ENCODE data around the gene SAMD7. TPM values are rescaled to one million over a fixed set of nuclear protein-coding genes. Genes with fewer than 3 reads are reported as not detected.
A peak's percentile ranks its signal among the peaks of the same experiment; 100 is the strongest.

SAMD7 gene
- polyA plus RNA-seq, 4 donors = not detected

DNA sequence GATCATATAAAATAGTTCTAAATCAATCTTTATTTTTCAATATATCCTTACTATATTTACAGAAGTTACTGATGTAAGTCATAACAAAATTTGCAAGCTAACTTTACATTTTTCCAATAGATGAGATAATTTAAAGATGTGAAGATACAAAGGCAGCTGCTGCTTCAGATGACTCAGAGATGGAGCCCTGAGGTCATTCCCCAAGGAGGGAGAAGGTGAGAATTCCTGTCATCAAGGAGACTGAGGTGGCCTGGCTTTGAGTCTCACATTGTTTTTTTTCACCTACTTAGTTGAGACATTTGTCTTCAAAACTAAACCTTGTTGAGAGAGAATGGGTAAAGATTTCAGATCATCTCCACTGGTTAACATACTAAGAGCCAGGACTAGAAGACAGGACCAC is 3.9 kb upstream of the SAMD7 start:
- DNase-seq (ENCODE audit: low read depth in 4 of 4, low spot score in 2 of 4) = no peak

DNA sequence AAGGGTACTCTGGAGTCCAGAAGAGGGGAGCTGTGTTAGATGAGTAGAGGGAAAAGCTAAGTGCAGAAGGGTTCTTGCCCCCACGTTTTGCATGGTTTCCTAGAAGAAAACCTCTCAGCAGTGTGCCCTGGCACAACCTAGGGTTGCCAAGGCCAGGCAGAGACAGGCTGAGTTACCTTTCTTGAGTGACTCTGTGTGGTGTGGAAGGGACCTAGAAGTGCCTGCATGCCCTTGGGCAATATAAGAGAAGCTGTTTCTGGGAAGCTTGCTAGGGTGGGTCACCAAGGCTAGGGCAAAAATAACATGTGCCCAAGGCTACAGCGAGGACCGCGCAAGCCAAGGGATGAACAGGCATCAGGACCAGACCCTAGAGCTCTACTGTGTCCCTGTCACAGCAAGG is 3.4 kb upstream of the SAMD7 start:
- DNase-seq (ENCODE audit: low read depth in 4 of 4, low spot score in 2 of 4) = no peak

DNA sequence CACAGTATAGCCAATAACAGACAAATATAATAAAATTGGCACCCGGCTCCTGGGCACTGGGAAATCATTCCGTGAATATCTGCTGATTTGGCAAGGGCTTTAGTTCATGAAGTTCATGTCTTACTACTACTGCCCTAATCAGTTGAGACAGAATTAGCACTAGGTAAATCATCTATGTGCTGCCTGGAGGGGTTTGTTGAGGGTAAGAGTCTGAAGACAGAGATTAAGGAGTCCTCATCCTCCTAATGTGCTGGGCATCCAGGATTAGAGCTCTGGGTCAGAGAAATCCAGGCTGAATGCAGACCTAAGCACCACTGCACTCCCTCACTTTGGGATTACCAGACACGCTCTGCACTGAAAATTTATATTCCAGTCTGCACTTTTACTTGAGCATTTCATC is 2.0 kb downstream of the SAMD7 start:
- DNase-seq (ENCODE audit: low read depth in 4 of 4, low spot score in 2 of 4) = no peak

DNA sequence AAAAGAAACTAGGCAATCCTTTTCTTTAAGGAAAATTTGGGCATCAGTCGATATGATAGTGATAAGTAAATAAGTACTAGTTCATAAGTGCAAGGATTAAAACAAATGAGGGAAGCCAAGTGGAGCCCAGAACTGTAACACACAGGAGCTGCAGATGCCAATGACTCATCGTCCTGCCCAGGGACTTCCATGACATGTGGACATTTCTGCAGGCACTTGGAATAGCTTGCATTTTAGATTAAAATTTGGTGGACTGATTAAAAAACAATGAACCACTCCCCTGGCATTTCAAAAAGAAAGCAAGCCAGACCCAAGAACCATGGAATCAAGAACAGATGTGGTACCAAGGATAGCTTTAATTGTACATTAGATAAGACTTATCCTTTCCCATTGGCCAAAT is 2.9 kb downstream of the SAMD7 start:
- no peak for DNase-seq (ENCODE audit: low read depth in 4 of 4, low spot score in 2 of 4)

DNA sequence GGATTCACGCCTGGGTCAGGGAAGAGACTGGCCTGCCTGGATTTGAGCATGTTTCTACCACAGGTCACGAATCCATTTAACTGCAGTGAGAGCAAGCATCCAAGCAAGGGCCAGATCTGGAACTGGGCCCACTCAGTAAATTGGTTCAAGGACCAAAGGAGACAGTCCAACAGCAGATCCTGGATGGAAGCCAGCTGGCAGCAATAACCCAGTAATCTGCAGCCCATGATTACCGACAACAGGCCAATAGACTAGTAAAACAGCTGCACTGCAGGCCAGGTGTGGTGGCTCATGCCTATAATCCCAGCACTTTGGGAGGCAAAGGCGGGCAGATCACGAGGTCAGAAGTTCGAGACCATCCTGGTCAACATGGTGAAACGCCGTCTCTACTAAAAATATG is 11.8 kb downstream of the SAMD7 start:
- peak in 1 of 4 donors; percentile 7 for DNase-seq (ENCODE audit: low read depth in 4 of 4, low spot score in 2 of 4)

DNA sequence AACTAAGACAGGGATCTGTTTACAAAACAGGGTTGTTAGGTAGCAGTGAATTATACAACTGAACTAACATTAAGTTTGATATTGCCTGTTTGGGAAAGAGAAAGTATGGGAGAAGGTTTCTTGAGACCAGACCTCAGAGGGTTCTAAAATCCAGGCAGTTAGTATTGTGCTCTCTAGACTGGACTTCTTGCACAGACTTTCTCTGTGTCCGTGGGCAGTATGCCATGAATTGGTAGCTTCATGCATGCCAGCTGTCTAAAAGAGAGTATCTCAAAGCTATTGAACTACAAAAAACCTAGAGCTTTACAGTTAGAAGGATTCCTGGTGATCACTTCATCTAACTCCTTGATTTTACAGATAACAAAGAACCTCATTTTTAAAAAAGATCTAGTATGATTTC is 12.5 kb downstream of the SAMD7 start:
- no peak for DNase-seq (ENCODE audit: low read depth in 4 of 4, low spot score in 2 of 4)

DNA sequence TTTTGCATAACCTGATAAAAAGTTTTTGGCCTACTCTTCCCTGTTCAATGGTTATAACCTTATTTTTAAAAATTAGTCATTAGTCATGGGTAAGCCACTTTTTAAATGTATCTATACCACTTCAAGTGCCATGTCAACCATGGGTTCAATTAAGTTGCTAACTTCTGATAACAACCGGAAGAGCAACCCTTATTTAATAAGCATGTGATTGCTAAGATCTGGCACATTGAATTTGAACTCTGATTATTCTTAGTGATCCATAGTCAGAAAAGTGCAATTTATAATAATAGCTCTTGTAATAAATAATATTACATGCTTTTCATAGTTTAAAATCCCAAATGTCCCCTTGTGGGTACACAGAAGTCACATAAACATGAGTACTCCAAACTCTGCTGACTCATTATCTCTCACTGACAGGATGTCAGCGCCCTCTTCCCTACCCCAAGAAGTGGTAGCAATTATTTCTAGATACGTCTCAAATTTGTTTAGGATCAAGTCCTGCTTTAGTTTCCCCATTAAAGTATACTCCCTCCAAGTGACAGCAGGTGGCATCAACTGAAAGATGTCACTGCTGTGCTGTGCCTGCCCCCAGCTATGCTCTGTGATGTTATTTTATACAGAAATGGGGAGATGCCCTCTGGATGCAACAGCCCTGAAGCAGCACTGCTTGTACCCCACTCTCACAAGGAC is 18.6 kb downstream of the SAMD7 start:
- no peak for DNase-seq (ENCODE audit: low read depth in 4 of 4, low spot score in 2 of 4)

DNA sequence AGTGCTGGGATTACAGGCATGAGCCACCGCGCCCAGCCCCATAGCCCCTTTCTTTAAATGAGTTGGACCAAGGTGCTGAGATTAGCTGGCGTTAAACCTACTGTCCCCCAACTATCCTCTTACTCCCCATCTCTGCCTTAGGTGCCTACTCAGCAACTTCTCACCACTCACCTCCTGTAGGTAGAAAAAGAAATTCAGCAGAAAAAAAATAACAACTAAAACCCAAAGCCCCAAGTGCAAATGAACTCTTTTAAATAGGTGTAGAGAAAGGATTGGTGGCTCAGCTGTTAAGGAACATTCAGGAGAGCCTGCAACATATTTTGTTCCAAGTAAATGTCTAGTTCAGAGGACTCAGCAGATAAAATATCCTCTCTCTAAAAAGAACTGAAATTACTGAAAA is 19.5 kb downstream of the SAMD7 start:
- no peak for DNase-seq (ENCODE audit: low read depth in 4 of 4, low spot score in 2 of 4)

DNA sequence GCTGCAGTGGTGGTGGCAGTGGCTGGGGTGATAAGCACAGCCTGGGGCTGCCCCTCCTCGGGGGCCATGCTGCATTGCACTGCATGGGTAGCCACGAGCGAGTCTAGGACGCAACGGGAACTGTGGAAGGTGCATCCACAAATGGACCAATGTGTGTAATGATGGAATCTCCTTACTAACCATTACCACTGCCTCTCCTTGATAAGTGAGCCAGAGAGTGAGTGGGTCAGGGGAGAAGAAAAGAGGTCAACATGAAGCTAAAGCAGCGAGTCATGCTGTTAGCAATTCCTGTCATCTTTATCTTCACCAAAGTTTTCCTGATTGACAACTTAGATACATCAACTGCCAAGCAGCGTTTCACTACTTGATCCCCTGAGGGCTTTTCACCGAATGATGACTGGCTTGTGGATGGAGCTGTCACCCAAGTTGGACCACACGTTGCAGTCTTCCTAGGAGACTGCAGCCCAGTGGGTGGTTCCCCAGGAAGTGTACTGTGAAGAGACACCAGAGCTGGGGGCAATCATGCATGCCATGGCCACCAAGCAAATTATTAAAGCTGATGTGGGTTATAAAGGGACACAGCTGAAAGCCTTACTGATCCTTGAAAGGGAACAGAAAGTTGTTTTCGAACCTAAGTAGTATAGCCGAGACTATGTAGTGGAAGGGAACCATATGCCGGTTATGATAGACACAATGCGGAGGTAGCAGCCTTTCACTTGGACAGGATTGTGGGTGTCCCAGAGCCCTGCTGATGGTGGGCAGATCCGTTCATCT is 20.6 kb downstream of the SAMD7 start:
- no peak for DNase-seq (ENCODE audit: low read depth in 4 of 4, low spot score in 2 of 4)

DNA sequence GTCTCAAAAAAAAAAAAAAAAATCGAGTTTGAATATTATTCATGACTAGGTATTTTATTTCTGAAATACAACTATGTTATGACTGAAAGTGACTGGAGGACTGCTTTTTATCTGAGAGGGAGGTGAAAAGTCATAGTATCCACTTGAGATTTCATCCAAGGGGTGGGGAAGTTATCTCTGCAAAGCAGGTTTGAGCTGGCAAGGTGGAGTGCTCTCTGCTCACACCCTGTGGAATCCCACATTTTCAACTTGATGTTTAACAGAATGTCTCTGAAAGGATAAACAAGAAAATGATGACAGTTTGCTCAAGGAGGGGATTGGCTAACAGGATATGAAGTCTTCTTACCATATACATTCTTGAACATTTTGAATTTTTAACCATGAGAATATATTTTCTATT is 27.9 kb downstream of the SAMD7 start:
- DNase-seq (ENCODE audit: low read depth in 4 of 4, low spot score in 2 of 4) = no peak

DNA sequence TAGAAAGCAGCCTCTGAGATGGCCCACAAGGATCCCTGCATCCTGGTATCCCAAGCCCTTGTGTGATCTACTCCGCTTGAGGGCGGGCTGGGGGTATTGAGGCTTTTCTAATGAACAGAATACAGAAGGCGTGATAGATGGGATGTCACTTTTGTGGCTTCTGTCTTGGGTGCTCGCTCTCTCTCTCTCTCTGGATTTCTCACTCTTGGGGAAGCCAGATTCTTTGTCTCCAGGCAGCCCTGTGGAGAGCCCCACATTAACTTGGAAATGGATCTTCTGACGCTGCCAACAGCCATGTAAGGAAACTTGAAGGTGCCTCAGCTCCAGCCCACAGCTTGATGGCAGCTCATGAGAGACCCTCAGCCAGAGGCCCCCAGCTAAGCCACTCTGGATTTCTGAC is 28.4 kb downstream of the SAMD7 start:
- no peak for DNase-seq (ENCODE audit: low read depth in 4 of 4, low spot score in 2 of 4)

DNA sequence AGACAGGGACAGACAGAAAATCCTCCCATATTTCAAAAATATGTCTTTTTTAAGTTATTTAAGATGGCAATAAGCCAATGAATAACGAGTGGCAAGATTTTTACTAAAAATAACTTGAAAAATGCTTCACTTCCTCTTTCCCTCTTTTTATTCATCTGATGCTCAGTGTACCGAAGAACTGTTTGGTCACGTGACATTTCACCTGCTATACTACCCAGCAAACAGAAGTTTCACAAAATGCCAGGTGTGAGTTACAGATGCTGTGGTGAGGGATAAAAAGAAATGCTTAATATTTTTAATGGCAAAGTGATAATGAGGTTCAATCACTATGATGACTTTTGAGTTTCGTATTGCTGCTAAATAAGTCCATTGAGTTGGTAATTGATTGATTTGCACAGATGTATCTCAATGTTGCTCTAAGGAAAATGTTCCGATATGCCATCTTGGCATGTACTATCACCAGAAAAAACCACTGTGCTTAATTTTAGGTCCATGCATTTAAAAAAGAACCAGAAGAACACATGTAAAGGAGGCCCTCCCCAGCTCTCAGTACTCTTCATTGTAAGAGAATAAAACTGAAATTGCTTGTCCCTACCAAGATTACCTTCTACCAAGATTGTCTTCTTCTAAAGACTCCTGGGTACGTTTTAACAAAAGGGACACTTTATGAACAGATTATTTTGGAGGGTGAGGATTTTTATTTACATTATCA is 29.3 kb downstream of the SAMD7 start:
- DNase-seq (ENCODE audit: low read depth in 4 of 4, low spot score in 2 of 4) = no peak

DNA sequence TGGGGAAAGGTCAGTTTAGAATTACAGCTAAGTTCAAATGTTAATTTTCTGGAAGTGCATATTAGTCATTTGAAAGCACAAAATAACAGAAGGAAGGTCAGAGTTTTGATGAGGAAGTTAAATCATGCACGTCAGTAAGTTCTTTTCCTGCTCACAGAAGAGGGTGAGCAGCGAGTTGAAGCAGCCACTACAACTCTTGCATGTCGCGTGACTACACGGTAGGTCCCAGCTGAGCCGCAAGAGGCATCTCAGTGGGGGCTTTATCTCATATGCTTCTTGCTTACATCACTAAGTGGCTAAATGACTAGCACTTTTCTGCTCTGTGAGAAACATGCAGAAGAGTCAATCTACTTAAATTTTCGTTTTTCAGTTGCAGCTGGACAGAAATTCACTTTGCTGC is 33.9 kb downstream of the SAMD7 start:
- DNase-seq (ENCODE audit: low read depth in 4 of 4, low spot score in 2 of 4) = no peak

DNA sequence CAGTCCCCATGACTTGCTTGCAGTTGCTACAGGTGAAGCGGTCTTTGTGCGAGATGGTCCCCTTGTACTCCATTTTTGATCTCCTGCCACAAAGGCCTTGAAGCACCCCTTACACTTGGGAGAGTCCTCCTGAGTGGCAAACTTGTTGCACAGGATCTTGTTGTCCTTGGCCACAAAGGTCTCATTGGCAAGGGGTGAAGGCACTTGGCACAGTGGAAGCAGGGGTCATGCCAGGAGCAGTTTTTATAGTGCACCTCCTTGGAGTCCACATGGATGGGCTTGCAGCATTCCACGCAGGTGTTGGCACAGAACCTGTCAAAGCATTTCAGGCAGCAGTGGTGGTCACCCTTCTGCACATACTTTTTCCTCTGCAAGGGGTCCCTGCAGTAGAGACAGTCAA is 35.0 kb downstream of the SAMD7 start:
- DNase-seq (ENCODE audit: low read depth in 4 of 4, low spot score in 2 of 4) = no peak

DNA sequence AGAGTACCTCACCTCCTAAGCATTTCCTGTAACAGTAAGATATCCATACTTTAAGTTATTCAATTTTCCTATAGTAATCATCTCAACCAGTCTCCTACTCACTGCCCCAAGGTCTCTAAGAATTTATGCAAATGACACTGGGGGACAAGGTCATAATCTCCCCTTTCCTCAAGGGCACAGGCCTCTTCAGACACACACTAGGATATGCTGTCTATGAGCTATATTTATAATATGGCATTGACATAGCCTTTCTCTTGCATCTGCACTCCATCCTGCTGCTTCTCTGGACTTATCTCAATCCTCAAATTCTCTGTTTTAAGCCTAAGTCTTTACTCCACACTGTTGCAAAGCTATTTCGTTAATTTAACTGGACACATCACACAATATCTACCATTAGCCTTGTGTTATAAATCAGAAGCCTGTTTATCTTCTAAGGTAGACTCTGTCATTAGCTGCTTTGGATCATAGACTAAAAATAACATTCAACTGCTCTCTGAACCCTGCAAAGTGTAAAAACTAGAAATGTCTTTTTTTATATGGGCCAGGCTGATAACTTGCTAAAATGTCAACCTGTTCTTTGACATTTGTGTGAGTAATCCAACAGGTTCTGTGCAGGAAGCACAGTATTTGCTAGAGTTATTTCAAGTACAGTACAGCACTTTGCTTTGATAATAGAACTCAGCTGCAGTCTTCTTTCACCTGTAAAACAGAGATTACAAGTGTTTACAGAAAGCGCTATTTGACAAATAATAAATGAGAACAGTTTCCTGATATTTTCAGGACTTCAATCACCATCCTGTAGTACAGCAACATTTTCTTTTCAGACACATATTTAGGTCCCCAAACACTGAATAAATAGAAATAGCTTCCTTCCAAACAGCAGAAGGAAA is 37.4 kb downstream of the SAMD7 start:
- no peak for DNase-seq (ENCODE audit: low read depth in 4 of 4, low spot score in 2 of 4)

DNA sequence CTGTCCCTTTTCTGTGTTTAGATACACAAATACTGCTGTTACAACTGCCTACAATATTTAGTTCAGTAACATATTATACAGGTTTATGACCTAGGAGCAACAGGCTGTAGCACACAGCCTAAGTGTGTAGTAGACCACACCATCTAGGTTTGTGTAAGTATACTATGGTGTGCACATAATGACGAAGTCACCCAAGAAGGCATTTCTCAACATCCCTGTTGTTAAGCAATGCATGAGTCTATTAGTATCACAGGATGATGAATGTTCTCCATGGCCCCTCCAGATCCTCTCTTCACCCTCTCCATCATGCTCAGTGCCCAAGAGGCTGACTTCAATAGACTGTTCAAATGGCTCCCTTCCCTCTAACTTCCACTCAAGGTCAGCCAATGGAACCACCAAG is 40.7 kb downstream of the SAMD7 start:
- no peak for DNase-seq (ENCODE audit: low read depth in 4 of 4, low spot score in 2 of 4)

DNA sequence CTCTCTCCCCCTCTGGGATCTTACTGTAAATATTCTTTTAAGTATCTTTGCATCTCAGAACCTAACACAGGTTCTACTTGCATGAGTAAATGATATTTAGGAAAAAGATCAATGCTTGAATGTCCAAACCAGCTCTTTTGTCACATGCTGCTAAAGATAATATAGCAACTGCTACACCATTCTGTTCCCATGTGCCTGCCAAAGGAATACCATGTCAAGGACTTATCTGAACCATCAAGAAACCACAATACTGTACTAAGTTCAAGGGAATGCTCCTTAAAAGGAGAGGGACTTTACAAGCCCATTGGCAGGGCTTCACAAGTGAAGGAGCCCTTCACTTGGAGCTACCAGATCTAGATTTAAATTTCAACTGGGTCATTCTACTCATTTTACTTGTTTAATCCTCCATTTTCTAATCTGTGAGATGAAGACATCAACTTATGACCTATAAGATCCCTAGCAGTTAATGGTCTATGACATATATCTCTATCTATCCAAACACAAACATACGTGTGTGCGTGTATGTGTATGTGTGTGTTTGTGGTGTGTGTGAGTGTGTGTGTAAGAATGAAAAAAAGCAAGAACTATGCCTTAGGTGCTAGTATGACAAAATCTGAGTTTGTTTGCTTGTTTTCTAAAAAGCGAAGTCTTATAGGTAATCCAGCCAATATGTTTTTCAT is 42.2 kb downstream of the SAMD7 start:
- DNase-seq (ENCODE audit: low read depth in 4 of 4, low spot score in 2 of 4) = no peak

DNA sequence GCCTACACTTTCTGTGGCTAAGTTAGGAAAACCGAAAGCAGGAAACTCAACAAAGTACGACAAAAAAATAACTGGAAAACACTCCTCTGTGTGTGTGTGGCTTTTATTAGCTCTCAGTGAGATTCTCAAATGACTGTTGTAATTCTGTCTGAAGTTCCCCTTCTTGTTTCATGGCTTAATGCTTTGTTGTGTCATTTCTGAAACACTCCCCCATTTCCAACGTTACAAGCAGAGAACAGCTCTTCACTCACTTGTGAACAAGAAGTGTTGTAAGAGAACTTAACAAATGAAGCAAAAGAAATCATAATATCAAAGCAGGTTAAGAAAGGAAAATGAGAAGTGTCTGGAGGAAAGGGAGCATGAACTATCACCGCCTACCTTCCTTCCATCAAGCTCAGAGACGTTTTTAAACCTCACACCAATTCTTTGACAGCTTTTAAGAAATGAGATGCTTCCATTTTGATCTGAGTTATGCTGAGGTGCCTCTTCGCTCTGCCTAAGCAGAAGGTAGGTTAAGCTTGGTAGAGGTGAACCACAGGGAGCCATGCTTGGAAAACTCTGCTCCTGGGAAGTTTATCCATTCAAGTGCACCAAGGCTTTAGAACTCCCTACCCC is 42.9 kb downstream of the SAMD7 start:
- DNase-seq (ENCODE audit: low read depth in 4 of 4, low spot score in 2 of 4) = no peak

DNA sequence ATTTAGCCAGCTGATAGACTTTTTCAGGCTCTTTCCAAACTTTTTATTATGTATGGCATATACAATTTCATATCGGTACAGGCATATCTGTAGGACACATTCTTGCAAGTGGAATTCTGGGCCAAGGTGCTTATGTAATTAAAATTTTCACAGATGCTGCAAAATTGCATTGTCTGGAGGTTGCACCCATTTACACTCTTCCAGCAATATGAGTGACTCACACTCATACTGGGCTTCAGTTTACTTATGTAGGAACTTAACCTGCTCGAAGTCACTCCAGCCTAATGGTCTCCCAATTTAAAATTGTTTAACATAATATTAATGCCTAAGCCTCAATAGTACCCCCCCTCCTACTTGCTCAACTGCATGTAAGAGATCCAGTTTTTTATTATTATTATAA is 44.0 kb downstream of the SAMD7 start:
- no peak for DNase-seq (ENCODE audit: low read depth in 4 of 4, low spot score in 2 of 4)

DNA sequence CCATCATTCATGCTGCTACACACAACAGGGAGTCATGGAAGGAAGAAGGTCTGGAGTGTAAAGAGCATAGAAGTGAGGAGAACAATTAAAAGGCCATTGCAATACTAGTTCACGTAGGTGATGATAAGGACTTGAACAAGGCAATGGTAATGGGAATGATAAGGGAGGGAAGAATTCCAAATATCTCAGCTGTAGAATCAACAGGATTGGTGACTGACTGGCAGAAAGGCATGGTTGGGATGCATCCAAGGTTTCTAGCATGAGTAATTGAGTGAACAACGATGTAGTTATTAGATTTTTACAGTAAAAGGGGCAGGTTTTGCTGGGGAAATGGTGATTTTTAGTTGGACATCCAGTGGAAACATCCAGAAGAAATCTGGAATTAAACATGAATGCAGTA is 52.8 kb downstream of the SAMD7 start:
- no peak for DNase-seq (ENCODE audit: low read depth in 4 of 4, low spot score in 2 of 4)

Measured in left renal cortex interstitium (tissue), 4 donors.